Stimulated activated naive CD8-positive, alpha-beta T cell treated with anti-CD3 and anti-CD28 coated beads, Interleukin-15, Interleukin-2, amounts not matched to agents 100 U/mL and 50 U/mL, for 24 hours (primary cell): ENCODE measurements around the gene TMEM201.
A peak's percentile ranks its signal among the peaks of the same experiment; 100 is the strongest.
"Not testable (repeated sequence)": the region's sequence is repeated elsewhere in the genome, so short reads cannot be mapped to it uniquely, and the experiment has no call there.

Experiments
- ATAC-seq: fragments of 150-1000 bp; cut with Tn5 transposase; one replicate; pipeline ENCODE4 v1.10.0; 2021
- DNase-seq: peaks from one replicate; pipeline ENCODE4 v3.0.0; 2021

Gene TMEM201, protein sequence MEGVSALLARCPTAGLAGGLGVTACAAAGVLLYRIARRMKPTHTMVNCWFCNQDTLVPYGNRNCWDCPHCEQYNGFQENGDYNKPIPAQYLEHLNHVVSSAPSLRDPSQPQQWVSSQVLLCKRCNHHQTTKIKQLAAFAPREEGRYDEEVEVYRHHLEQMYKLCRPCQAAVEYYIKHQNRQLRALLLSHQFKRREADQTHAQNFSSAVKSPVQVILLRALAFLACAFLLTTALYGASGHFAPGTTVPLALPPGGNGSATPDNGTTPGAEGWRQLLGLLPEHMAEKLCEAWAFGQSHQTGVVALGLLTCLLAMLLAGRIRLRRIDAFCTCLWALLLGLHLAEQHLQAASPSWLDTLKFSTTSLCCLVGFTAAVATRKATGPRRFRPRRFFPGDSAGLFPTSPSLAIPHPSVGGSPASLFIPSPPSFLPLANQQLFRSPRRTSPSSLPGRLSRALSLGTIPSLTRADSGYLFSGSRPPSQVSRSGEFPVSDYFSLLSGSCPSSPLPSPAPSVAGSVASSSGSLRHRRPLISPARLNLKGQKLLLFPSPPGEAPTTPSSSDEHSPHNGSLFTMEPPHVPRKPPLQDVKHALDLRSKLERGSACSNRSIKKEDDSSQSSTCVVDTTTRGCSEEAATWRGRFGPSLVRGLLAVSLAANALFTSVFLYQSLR

DNA sequence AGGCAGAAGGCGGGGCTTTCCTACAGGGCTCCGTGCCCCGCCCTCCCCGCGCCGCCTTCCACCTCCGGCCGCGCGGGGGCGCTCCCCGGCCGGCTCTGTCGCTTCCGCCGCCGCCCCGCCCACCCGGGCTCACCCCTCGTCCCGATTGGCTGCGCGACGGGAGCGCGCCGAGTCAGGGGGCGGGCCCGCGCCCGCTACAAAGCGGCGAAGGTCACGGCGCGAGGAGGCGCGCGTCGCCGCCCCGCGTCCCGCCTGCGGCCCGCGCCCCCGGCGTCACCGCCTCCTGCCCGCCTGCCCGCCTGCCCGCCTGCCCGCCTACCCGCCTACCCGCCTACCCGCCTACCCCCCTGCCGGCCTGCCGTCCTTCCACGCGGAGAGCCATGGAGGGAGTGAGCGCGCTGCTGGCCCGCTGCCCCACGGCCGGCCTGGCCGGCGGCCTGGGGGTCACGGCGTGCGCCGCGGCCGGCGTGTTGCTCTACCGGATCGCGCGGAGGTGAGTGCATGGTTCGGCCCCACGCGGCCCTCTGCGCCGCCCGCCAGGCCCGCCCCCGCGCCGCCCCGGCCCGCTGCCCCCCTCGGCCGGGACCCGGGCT is at the start of gene TMEM201:
Gene TMEM201, plus strand, starts transcription at position 361 of the 593 bp plus-strand sequence. Its CDS starts 20 bp downstream, at position 381.
- DNase-seq, result peak; percentile 98
- peak; percentile 90 for ATAC-seq

DNA sequence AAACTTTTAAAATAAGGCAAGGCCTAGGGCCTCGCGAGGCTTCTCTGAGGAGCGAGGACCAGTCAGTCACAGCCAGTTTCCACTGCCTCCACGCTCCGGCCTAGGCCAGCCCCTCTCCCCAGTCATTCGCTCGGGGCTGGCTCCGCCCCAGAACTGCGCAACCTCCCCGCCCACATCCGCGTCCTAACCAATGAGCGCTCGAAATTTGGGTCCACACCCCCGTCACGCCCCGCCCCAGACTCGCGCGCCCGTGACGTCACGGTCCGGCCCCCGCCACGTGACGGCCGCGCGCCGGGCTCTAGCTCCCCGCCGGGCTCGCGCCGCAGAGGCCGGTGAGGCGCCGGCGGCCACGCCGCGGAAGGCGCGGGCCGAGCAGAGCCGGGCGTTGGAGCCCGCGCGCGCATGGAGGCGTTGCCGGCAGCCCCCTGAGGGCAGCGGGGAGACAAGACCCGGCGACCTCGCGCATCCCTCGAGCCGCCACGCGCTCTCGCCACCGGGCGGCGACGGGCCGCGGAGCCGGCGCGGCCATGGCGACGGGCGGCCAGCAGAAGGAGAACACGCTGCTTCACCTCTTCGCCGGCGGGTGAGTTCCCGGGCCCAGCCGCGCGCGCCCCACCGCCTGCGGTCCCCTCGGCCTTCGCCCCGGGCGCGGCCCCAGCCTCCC is 49.4 kb upstream of the TMEM201 start, which contains the start of gene SLC25A33:
Gene SLC25A33, plus strand, starts transcription at position 301 of the 664 bp plus-strand sequence. Its CDS starts 227 bp downstream, at position 528.
- peak; percentile 98 for ATAC-seq
- peak; percentile 99 for DNase-seq

DNA sequence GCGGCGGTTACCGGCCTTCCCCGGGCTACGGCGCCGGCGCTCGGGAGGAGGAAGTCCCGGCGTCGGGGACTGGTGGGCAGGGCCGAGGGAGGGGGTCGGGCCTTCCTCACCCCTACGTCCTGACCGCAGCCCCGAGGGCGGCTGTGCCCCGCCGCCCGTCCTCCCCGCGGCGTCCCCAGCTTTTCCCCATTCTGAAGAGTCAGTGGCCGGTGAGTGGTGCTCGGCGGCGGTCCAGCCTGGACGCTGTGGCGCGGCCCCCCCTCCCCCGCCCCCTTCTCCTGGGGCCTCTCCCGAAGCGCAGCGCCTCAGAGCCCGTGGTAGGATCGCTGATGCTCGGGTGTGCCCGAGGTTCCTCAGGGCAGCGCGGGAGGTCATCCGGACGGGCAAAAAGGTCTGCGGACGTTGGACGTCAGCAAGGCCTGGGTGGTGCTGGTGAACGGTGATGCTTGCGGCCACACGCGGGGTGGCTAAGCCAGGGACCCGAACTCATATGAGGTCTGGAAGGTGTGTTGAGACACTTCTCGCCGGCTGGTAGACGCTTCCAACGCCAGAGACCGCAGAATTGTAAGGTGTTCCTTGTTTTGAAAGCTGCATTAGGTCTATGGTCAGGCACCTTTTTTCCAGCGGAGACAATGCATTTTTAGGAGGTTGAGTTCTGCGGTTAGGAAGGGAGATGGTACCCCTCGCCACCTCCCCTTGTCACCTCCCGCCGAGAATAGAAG is 48.7 kb upstream of the TMEM201 start:
- DNase-seq (peak; percentile 63), ATAC-seq (peak; percentile 47)

DNA sequence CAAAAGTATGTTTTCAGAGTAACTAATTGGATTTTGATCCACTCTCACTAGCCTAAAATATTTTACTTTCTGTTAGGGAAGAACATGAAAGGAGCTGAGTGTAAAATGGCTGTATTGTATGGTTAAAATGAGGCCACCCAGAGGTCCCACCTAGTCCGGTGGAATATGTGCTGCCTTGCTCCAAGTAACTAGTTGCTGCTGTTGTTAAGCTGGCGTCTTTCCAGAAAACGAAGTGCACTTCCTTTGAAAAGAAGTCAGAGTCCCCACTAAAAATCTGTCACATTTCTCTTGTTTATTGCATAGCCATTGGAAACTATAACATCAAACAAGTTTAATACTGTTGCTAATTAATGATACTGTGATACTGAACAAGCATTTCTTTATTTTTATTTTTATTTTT is 46.3 kb upstream of the TMEM201 start:
- ATAC-seq (no peak), DNase-seq (no peak)

DNA sequence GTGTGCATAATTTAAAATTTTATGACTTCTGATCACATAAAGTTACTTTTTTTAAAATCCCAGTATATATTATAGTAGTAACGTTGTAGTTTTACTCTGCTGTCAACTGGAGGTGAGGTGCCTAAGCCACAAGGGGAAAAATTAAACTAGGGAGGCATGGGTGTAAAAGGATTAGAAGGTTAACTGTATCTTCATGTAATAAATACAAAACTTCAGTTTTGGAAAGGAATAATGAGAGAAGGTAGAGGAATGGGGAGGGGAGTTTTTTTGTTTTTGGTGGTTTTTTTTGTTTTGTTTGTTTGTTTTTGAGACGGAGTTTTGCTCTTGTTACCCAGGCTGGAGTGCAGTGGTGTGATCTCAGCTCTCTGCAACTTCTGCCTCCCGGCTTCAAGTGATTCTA is 43.8 kb upstream of the TMEM201 start:
- ATAC-seq (no peak), DNase-seq (no peak)

DNA sequence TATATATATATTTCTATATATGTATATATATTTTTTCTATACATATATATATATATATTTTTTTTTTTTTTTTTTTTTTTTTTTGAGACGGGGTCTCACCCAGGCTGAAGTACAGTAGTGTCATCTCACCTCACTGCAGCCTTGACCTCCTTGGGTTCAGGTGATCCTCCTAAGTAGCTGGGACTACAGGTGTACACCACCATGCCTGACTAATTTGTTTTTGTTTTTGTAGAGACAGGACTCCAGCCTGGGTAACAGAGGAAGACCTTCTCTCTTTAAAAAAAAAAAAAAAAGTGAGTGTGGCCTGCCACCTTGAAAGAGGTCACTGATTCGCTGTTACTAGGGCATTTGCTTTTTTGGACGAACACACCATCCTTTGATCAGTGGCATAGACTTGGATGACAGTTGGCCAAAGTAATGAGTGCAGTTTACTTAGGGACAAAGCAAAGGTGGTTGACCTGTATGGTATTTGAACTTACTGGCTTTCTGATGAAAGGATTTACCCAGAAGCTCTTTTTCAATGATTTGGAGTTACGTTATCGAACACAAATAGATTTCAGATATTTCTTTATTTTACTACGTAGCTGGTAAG is 38.7 kb upstream of the TMEM201 start:
- ATAC-seq (no peak), DNase-seq (no peak)

DNA sequence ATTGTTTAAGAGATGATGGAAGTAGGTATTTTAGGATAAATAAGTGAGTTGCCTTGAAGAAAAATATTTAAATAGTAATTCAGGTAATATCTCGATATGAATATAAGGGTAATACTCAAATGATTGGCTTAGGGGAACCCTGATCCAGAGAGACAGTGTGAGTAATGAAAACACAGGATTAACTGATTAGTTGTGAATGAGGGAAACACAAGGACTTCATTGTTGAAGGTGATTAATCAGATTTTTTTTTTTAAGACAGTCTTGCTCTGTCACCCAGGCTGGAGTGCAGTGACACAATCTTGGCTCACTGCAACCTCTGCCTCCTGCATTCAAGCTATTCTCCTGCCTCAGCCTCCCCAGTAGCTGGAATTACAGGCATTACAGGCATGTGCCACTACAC is 36.7 kb upstream of the TMEM201 start:
- DNase-seq (no peak), ATAC-seq (no peak)

DNA sequence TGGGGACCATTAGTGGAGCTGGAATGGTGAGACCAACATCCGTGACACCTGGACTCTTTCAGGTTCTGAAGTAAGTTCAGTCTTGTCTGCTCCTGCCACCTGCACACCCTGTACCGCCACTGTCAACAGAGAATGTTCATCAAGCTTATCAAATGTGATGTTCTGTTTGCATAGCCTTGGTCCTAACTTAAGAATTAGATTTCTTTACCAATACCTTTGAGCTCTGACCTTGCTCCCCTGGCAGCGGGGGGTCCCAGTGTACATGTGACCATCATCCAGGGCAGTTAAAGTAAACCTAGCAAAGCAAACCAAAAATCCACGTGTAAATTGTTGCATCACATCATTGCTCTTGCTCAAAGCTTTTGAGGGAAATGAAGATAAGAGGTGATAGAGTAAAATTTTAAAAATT is 35.0 kb upstream of the TMEM201 start:
- ATAC-seq (no peak), DNase-seq (no peak)

DNA sequence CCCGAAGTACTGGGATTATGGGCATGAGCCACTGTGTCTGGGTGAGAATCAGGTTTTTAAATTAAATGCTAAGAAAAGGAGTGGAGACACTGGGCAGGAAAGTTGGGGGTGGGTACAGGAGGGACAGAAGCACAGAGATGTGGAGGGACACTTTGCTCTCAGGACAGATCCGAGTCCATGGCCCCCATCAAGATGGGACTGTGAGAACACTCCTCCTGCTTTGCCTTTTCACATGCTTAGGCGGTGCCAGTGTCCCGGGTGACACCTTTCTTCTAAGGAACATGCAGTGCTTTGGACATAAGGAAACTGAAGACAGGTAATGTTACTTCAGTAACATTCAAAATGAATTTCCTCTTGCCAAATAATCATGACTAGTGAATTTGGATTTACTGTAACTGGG is 32.8 kb upstream of the TMEM201 start:
- no peak for DNase-seq
- no peak for ATAC-seq

DNA sequence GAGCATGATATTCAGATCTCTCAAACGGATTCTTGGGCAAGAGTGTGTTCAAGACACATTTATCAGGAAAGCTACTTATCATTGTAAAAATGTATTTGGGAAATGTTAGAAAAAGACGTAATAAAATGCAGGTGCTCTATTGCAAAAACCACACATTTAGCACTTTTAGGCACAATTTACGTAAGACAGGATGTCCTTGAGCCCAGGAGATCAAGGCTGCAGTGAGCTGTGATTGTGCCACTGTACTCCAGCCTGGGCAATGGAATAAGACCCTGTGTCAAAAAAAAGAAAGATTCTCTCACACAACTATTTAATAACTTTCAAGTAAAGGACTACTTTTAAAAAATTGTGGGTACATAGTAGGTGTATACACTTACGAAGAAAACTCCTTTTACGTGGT is 31.1 kb upstream of the TMEM201 start:
- ATAC-seq (no peak), DNase-seq (no peak)

DNA sequence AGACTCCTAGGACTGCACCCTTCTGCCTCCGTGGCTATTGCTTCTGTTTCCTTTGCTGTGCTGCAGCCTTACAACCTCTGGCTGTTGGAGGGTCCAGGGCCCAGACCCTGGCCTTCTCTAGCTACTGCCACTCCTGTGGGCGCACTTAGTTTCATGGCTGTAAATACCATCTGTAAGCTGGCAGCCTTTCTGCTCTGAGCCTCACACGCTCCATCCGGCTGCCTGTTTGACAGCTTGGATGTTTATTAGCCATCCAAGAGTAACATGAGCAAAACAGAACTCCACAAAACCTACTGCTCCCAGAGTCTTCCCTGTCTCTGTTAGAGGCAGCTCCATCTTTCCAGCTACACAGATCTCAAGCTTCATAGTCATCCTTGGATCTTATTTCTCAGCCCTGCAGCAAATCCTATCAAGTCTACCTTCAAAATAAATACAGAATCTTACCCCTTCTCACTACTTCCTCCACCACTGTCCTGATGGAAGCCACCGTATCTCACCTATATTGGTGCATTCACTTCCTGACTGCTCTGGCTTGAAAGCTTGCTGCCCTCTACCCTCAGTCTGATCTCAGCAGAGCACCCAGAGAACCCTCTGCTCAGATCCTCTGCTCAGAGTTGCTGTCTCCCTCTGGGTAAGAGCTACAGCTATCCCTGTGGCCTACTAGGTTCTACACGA is 30.3 kb upstream of the TMEM201 start:
- DNase-seq, result no peak
- no peak for ATAC-seq

DNA sequence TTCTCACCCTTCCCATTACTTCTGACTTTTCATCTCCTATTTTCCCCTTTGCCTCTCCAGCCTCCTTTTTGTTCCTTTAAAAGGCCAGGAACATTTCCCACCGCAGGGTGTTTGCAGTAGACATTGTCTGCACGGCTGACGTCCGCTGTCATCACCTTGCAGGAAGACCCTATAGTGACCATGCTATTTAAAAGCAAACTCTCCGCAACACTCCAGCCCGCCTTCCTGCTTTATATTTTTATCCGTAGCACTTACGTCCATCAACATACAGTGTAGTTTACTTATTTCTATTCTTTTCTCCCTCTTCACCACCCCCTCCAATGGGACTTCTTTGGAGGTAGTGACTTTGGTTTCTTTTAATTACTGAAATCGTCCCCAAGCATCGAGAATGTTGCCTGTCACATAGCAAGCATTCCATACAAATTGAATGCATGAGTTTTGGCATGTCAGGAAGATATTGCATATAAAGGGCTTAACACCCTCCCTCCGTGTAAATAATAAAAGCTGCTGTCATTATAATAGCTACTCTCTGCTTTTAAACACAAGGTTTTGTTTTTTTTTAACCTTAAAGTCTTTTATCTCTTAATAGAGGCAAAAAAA is 29.7 kb upstream of the TMEM201 start:
- ATAC-seq (no peak), DNase-seq (no peak)

DNA sequence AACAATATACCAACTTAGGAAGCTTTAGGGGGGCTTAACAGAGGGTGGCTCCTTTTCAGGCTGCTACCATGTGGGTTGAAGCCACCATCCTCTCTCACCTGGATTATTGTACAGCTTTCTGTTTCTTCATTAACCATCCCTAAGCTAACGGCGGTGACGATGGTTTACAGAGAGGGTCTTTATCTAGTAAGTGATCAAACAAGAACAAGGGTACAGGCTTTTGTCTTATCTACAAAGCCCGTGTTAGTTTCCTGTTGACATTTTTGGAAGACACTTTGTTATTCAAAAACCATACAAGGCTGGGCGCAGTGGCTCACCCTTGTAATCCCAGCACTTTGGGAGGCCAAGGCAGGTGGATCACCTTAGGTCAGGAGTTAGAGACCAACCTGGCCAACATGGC is 29.0 kb upstream of the TMEM201 start:
- ATAC-seq, result no peak

DNA sequence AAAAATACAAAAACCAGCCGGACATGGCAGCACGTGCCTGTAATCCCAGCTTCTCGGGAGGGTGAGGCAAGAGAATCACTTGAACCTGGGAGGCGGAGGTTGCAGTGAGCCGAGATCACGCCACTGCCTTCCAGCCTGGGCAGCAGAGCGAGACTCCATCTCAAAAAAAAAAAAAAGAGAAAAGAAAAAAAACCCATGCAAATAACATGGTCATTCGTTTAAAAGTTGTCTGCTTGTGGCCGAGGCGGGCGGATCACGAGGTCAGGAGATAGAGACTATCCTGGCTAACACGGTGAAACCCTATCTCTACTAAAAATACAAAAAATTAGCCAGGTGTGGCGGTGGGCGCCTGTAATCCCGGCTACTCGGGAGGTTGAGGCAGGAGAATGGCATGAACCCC is 28.6 kb upstream of the TMEM201 start:
- DNase-seq, result not testable (repeated sequence)

More for the DNA sequence above, 29.0 kb upstream of the TMEM201 start:
- no peak for DNase-seq

DNA sequence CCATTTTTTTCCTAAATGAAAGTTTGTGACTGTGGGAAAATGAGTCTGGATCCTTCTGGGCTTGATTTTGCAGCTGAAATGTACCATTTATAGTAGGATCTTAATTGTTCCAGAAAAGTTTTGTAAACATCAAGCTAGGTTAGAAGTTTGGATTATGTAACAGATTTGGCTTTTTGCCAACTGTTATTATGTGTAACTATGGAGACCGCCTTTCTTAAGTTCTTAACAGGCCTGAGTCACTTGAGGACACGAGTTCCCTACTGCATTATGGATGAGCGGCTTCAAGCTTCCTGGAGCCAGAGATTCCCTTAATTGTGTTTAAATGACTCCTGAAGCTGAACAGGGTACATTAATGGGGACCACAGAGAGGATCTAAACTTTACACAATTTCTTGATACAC is 27.3 kb upstream of the TMEM201 start:
- ATAC-seq, result no peak
- no peak for DNase-seq

More for the DNA sequence above, 28.6 kb upstream of the TMEM201 start:
- ATAC-seq, result not testable (repeated sequence)

DNA sequence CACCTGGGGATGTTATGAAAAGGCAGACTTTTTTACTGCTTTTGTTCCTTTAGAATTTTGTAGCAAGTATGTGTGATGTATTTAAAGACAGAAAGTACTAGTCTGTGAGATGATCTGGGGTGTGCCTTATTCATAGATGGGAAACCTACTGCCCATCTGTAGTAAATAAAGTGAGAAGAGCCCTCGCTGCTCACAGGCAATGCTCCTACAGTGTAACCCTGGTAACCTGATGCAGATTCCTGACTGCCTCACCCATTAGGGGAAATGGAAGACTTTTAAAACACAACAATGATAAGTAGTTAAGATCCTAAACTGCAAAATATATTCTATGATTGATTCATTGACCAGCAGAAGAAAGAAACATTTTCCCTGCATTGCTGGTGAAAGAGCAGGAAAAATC is 19.4 kb upstream of the TMEM201 start:
- no peak for ATAC-seq
- no peak for DNase-seq

DNA sequence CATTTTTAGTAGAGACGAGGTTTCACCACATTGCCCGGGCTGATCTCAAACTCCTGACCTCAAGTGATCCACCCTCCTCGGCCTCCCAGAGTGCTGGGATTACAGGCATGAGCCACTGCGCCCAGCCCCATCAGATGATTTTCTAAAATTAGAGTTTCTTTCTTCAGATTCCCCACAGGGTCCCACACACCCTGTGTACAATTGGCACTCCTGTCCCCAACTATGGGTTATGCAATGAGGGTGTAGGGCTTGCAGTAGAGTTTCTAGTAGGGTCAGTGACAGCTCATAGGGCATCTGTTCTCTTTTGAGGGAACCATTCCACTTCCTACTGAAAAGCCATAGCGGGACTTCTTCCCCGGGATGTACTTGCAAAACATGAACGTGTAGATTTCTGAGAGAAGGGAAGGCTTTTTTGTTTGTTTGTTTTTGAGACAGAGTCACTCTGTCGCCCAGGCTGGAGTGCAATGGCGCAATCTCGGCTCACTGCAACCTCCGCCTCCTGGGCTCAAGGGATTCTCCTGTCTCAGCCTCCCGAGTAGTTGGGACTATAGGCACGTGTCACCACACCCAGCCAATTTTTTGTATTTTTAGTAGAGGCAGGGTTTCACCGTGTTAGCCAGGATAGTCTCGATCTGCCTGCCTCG is 17.7 kb upstream of the TMEM201 start:
- not testable (repeated sequence) for DNase-seq, ATAC-seq

DNA sequence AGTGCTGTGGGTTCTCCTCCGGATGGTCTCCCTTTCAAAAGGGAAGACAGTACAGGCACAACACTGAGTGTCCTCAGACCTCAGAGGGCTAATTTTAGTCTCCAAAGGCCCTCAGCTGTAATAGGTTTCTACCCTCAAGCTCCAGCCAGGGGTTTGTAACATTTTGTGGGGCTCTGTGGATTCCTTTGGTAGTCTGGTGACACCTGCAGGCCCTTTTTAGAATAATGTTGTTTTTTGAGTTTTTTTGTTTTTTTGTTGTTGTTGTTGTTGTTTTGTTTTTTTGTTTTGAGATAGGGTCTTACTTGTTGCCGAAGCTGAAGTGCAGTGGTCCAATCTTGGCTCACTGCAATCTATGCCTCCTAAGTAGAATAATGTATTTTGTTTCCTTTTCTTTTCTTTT is 15.0 kb upstream of the TMEM201 start:
- ATAC-seq (no peak), DNase-seq (no peak)

DNA sequence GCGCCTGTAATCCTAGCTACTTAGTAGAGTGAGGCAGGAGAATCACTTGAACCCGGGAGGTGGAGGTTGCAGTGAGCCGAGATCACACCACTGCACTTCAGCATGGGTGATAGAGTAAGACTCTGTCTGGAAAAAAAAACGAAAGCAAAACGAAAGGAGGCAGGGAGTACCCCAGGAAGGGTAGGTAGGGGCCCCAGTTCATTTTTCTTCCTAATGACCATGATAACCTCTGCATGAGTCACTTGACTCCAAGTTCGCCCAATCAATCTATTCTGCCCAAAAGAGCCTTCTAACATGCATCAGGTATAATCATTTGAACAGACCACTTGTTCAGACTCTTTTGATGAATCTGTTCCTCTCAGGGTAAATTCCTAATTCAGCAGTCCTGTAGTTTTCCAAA is 13.2 kb upstream of the TMEM201 start:
- DNase-seq (no peak), ATAC-seq (no peak)

DNA sequence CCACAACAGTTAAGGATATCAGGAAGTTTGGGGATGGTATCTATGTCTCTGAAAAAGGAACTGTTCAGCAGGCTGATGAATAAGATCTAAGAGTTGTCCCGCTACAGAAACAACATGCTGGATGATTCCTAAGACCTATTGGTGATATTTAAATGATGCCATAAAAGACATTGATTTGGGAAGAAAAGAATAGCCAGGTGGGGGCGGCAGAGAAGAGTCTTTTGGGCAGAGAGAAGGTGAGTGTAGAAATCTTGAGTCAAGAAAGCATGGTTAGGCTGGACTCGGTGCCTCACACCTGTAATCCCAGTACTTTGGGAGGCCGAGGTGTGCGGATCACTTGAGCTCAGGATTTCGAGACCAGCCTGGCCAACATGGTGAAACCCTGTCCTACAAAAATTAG is 11.8 kb upstream of the TMEM201 start:
- DNase-seq (no peak), ATAC-seq (no peak)
